AG10803 (cell line): ENCODE measurements around the gene WEE2.
A peak's percentile ranks its signal among the peaks of the same experiment; 100 is the strongest.

Source experiments
- DNase-seq: peaks from one replicate; pipeline ENCODE4 v3.0.0; 2010; ENCODE audit warnings: low read depth
- H3K4me3 ChIP-seq: 2 replicates; pipeline ENCODE4 v1.5.1; 2011; ENCODE audit warnings: mild to moderate bottlenecking, low read length, control low read depth
- TF ChIP-seq, protein P1 (sequence below): conservative IDR thresholded peaks from 2 replicates; pipeline ENCODE4 v1.5.1; 2011; ENCODE audit warnings: mild to moderate bottlenecking, low read length, control low read depth, inconsistent platforms

The WEE2 gene

DNA sequence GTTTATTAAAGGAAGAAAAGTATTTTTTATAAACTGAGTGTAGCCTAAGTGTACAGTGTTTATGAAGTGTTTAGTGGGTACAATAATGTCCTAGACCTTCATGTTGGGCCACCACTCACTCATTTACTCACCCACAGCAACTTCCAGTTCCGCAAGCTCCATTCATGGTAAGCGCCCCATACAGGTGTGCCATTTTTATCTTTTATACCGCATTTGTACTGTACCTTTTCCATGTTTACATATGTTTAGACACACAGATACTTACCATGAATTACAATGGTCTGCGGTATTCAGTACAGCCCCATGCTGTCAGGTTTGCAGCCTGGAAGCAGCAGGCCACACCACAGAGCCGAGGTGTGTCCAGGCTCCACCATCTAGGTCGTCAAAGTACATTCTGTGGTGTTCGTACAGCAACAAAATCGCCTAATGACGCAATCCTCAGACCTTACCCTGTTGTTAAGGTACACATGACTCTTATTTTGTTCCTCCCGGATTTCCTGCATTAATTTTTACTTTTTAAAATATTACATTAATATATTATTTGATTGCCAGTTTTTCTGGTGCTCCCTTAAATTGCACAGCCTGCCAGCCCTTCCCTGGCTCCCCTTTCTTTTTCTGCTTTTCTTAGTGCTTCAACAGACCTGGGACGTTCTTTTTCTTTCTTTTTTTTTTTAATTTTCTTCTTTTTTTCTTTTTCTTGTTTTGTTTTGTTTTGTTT lies 29.1 kb downstream of the WEE2 start:
- H3K4me3 ChIP-seq, result peak overlapping the region; percentile 95
- TF ChIP-seq, protein P1, sequence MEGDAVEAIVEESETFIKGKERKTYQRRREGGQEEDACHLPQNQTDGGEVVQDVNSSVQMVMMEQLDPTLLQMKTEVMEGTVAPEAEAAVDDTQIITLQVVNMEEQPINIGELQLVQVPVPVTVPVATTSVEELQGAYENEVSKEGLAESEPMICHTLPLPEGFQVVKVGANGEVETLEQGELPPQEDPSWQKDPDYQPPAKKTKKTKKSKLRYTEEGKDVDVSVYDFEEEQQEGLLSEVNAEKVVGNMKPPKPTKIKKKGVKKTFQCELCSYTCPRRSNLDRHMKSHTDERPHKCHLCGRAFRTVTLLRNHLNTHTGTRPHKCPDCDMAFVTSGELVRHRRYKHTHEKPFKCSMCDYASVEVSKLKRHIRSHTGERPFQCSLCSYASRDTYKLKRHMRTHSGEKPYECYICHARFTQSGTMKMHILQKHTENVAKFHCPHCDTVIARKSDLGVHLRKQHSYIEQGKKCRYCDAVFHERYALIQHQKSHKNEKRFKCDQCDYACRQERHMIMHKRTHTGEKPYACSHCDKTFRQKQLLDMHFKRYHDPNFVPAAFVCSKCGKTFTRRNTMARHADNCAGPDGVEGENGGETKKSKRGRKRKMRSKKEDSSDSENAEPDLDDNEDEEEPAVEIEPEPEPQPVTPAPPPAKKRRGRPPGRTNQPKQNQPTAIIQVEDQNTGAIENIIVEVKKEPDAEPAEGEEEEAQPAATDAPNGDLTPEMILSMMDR, result no peak
- peak; percentile 12 for DNase-seq

DNA sequence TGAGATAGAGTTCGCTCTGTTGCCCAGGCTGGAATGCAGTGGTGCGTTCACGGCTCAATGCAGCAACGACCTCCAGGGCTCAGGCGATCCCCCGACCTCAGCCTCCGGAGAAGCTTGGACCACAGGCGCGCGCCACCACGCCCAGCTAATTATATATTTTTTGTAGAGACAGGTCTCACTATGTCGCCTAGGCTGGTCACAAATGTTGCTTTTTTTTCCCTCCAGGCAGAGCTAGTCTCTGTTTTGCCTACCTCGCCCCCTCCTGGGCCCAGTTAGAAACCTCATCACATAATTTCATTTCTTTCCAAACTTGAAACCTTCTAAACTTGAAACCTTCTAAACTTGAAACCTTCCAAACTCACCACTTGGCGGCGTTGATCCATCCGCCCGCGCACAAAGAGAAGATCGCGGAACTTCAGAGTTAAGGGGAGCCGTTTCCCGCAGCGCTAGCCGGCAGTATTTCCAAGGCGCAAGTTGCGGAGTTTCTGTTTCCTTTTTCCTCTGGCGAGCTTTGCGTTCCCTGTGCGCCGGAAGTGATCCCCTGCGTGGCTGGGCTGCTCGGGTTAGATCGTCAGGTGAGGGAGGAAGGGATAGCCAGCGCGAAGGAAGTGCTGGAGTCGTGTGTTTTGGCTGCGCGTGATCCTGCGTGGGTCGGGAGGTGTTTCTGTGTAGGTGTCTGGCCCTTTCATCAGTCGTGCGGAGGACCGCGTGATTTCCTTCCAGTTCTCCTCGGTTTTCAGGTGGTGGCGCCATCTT lies 29.9 kb downstream of the WEE2 start, which contains the start of gene SSBP1:
Gene SSBP1 (plus strand): TSS at position 523 of the 756 bp plus-strand sequence. CDS start 809 bp downstream, outside the sequence.
- peak within 1 kb of the TSS; percentile 95 for H3K4me3 ChIP-seq
- peak; percentile 96 for DNase-seq
- TF ChIP-seq, protein P1, result peak; percentile 82

DNA sequence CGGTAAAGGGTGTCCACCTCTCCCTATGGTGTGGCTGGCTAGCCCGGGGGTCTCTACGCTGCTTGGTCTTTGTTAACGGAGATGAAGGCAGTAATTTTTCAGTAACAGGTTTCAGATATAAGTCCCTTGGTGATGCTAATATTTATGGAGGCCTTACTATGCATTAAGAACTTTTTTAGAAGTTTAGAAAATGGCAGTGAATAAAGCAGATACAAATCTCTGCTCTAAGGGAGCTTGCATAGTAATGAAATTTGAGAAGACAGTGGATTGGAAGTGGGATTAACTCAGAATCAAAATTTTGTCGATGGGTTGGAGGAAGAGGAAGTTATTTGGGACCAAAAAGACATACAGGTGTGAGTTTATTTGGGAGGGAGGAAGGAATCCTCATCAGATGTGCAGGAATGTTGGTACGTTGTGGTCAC lies 30.4 kb downstream of the WEE2 start:
- TF ChIP-seq, protein P1, result no peak; the same call in 1 of the 2 replicates
- DNase-seq, result no peak
- peak overlapping the region; percentile 95 for H3K4me3 ChIP-seq

DNA sequence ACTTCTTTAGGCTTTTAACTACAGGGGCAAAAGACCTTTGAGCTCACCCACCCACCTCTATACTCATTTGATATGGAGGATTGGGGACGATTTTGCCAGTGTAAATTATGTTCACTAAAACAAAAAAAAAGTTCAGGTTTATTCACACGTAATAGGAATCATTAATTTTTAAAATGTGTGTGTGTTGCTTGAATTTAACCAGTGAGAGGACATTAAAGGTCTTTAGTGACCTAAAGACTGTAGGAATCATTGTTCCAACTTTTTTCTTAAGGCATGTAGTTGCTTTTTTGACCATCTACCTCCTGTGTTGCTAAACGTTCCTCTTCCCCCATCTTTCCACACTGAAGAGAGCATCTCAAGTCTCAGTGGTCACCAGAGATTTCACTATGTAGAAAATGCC lies 31.1 kb downstream of the WEE2 start:
- peak overlapping the region; percentile 95 for H3K4me3 ChIP-seq
- TF ChIP-seq, protein P1, result no peak
- DNase-seq, result no peak

DNA sequence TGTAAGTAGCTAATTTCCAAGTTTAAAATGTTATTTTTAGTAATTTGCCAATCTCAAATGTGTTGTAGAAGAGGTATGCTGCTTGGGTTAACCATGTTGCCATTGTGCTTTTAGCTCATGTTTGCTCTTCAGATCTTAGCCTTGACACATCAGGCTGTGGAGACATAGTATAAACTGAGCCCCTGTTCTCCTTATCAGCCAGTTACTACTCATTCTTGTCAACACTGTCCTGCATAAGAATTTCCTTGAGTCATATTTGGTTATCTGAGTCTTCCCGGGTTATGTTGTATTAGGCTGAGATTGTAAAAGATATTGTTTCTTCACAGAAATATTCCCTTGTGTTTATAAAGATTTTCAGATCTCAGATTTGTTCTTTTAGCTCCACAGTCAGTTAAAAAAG lies 34.1 kb downstream of the WEE2 start:
- TF ChIP-seq, protein P1, result no peak
- no peak overlapping the region for H3K4me3 ChIP-seq
- DNase-seq, result no peak

DNA sequence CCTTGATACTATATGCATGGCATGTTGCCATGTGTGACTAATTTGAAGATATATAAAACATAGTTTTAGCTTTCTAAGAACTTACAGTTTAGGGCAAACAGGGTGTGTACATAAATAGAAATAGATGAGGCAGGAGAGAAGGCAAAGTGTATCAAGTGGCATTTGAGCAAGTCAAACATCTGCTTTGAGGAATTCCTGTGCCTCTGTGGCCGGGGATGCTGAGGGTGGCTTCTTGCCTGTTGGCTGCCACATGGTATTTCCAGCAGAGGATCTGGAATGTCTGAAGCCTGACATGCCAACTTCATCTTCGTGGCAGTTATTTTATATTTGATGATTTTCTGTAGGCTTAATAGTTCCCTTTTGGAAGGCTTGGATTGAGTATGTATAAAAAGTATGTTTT lies 36.0 kb downstream of the WEE2 start:
- no peak for DNase-seq
- TF ChIP-seq, protein P1, result no peak
- no peak overlapping the region for H3K4me3 ChIP-seq
